Activated T-helper 1 cell treated with anti-CD3 and anti-CD28 coated beads, Interleukin-12 subunit alpha, Interleukin-12 subunit beta, Interleukin-2, Interleukin-4 antibody, amounts not matched to agents 30 ng/mL and 10 ng/mL and 1 ng/mL, durations not matched to agents 14 hours and 24 hours and 36 hours (primary cell): ENCODE results near the gene MYCBPAP. TPM values are rescaled to one million over a fixed set of nuclear protein-coding genes. Genes with fewer than 3 reads are reported as not detected.
A peak's percentile ranks its signal among the peaks of the same experiment; 100 is the strongest.
"Not testable (repeated sequence)": the region's sequence is repeated elsewhere in the genome, so short reads cannot be mapped to it uniquely, and the experiment has no call there.

ENCODE experiments used
- DNase-seq: peaks from one replicate; pipeline ENCODE4 v3.0.0; 2021; ENCODE audit warnings: low spot score
- H3K27ac Mint-ChIP-seq: one replicate; pipeline ENCODE4 v1.8.0; 2021; ENCODE audit warnings: mild to moderate bottlenecking, mixed read lengths
- H3K27me3 Mint-ChIP-seq: one replicate; pipeline ENCODE4 v1.8.0; 2022; ENCODE audit warnings: mild to moderate bottlenecking, moderate library complexity, mixed read lengths; ENCODE audit not compliant: insufficient read depth
- H3K36me3 Mint-ChIP-seq: one replicate; pipeline ENCODE4 v1.8.0; 2021; ENCODE audit warnings: low read depth, mixed read lengths
- H3K4me1 Mint-ChIP-seq: one replicate; pipeline ENCODE4 v1.8.0; 2021; ENCODE audit warnings: low read depth, mixed read lengths
- H3K4me3 Mint-ChIP-seq: one replicate; pipeline ENCODE4 v1.8.0; 2021; ENCODE audit warnings: mild to moderate bottlenecking, moderate library complexity, mixed read lengths
- H3K9me3 Mint-ChIP-seq: one replicate; pipeline ENCODE4 v1.8.0; 2021; ENCODE audit warnings: mixed read lengths
- intact Hi-C: fragments of 100-400 bp; cut with micrococcal nuclease; formaldehyde crosslinking; loops from one replicate; pipeline ENCODE4 v1.15.1; 2024
- total RNA-seq: library from RNA; stranded (reverse); gene quantifications from 2 replicates; pipeline ENCODE4 v1.2.3, GENCODE V29; 2022

Gene MYCBPAP
- total RNA-seq, 1 donor from 2014 or later = 3.8 TPM

DNA sequence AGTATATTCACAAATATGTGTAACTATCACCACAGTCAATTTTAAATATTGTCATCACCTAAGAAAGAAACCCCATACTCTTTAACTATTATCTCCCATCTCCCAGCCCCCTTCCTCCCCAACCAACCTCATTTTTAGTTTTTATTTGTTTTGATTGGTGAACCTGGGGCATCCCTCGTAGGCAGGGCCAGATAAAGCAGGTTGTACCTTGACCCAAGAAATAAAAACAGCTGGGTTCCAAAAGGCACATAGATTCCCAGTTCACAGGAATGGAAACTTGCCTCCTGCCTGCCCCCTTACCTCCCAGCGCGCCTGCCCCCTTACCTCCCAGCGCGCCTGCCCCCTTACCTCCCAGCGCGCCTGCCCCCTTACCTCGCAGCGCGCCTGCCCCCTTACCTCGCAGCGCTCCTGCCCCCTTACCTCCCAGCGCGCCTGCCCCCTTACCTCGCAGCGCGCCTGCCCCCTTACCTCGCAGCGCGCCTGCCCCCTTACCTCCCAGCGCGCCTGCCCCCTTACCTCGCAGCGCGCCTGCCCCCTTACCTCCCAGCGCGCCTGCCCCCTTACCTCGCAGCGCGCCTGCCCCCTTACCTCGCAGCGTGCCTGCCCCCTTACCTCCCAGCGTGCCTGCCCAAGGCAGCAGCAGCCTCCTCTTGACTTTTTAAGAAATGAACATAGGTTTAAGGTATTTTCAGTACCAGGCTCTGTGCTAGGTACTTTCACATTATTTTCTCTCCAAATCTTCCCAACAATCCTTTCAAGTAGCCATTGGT, 32.3 kb upstream of the MYCBPAP start:
- not testable (repeated sequence) for DNase-seq, H3K27ac Mint-ChIP-seq, H3K36me3 Mint-ChIP-seq, H3K4me3 Mint-ChIP-seq, H3K9me3 Mint-ChIP-seq, H3K27me3 Mint-ChIP-seq
- H3K4me1 Mint-ChIP-seq = peaks cover 22% of the 10 kb centered on the region
- intact Hi-C loops = loop anchor here (1.0 kb wide), 1 partner anchor 49 kb away; no protein-coding TSS in a partner anchor

DNA sequence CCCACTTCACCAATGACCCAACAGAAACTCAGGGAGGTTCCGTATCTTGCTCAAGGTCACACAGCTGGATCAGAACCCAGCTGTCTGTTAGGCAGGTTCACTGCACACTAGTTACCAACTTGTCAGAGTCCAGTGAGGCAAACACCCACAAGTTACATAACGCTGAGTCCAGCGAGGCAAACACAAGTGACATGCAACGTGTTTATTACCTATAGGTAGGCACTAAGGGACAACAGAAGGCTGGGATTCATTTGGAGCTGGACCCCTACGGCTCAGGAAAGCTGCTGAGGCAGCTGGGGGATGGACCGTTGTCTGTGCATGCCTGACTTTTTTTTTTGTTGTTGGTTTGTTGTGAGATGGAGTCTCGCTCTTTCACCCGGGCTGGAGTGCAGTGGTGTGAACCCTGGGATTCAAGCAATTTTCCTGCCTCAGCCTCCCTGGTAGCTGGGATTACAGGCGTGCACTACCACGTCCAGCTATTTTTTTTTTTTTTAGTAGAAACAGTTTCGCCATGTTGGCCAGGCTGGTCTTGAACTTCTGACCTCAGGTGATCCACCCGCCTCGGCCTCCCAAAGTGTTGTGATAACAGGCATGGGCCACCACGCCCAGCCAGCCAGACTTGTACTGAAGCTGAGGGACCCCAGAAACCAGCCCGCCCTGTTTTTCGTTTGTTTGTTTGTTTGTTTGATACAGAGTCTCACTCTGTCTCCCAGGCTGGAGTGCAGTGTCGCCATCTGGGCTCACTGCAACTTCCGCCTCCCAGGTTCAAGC, 31.5 kb upstream of the MYCBPAP start:
- Mint-ChIP-seq H3K4me1 (peaks cover 22% of the 10 kb centered on the region), H3K27ac (no peak overlapping the region), H3K9me3 (no peaks in the 10 kb centered on the region), H3K27me3 (peaks cover 6% of the 10 kb centered on the region), H3K4me3 (no peak overlapping the region), H3K36me3 (peaks cover 4% of the 10 kb centered on the region)
- intact Hi-C loops = no loop called here
- DNase-seq = no peak

DNA sequence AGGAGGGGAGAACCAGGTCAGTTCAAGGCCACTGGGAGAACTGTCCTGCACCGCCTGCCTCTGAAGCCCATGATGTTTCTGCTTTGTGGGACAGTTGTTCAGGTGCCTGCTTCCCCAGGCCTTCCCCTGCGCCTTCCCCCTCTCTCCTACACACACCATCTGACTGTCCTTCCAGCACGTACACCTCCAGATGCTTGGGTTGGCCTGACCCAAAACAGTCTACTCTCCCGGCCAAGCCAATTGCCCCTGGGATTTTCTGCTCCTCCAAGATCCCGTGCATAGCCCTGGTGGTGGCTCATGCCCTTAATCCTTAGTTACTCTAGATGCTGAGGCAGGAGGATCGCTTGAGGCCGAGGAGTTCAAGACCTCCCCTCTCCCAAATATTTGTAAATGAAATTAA, 30.3 kb upstream of the MYCBPAP start:
- Mint-ChIP-seq H3K9me3 (no peaks in the 10 kb centered on the region), H3K27ac (peak overlapping the region; percentile 81), H3K4me1 (peaks cover 27% of the 10 kb centered on the region), H3K4me3 (peak overlapping the region; percentile 82), H3K27me3 (peaks cover 6% of the 10 kb centered on the region), H3K36me3 (peaks cover 11% of the 10 kb centered on the region)
- intact Hi-C loops = loop anchor here (1.0 to 2.0 kb wide), 7 partner anchors 31 to 278 kb away; partner anchors contain the start of genes ANKRD40, EME1, LRRC59 and MRPL27
- DNase-seq = no peak

DNA sequence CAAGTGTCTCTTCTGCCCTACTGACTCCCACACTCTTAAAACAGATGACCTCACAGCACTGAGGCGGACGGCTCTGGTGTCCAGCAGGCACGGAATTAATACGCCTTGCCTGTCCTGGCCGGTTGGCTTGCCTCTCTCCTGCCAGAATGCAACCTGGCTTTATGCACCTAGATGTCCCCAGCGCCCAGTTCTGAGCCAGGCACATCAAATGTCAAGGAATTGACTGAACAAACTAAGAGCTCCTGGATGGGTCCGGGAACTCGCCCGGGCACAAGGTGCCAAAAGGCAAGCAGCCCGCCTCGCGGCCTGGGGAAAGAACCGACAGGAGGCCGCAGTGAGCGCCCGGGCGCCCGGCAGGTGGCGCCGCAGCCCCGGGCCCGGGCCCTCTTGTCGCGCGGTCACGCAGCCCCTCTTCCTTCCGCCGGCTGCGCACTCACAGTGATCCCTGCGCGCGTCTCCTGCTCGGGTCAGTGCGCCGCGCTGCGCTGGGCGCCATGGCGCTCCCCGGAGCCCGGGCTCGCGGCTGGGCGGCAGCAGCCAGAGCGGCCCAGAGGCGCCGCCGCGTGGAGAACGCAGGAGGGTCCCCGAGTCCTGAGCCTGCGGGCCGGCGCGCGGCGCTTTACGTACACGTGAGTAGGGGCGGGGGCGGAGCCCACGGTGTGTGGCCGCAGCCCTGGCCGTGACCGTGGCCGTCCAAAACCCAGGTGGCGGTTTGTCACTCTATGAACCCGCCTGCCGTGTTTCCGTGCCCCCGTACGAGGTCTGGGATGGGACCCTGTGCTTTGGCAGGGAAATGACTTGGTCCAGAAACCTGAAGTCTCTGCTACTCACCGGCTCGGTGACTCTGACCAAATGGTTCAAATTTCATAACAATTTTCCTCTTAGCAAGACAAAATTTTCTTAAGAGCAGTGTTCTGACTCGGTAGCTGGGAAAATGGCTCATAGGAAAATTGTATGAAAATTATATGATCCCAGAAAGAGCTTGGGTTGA, 29.6 kb upstream of the MYCBPAP start, which contains the start of gene RSAD1:
Gene RSAD1 (plus strand): TSS at position 470 of the 991 bp plus-strand sequence. CDS start 25 bp downstream, at position 495.
- intact Hi-C loops = loop anchor here (1.0 to 2.0 kb wide), 8 partner anchors 30 to 278 kb away; partner anchors contain the start of genes ANKRD40, EME1, LRRC59 and MRPL27
- H3K4me3 Mint-ChIP-seq = peak within 1 kb of the TSS; percentile 91
- H3K4me1 Mint-ChIP-seq = peaks cover 27% of the 10 kb centered on the region
- peak within 1 kb of the TSS; percentile 81 for H3K27ac Mint-ChIP-seq
- H3K9me3 Mint-ChIP-seq = no peaks in the 10 kb centered on the region
- peaks cover 12% of the 10 kb centered on the region for H3K36me3 Mint-ChIP-seq
- peak; percentile 79 for DNase-seq
- H3K27me3 Mint-ChIP-seq = peaks cover 6% of the 10 kb centered on the region

DNA sequence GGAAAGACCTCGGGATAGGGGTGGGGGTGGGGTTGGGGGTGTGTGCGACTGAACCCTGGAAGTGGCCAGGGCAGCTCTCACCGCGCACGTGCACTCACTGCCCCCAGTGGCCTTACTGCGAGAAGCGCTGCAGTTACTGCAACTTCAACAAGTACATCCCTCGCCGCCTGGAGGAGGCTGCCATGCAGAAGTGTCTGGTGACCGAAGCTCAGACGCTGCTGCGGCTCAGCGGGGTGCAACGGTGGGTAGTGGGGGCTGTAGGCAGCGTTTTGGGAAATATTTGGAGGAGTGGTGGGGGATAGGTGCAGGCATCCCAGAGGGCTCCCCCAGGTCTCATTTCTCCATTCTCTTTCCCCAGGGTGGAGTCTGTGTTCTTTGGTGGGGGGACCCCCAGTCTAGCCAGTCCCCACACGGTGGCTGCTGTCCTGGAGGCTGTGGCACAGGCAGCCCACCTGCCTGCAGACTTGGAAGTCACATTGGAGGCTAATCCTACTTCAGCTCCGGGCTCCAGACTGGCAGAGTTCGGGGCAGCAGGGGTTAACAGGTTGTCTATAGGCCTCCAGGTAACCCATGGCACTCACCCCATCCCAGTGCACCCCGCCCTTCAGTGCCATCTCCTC, 28.6 kb upstream of the MYCBPAP start:
- peaks cover 27% of the 10 kb centered on the region for H3K4me1 Mint-ChIP-seq
- DNase-seq = peak; percentile 35
- H3K27me3 Mint-ChIP-seq = peaks cover 6% of the 10 kb centered on the region
- H3K36me3 Mint-ChIP-seq = peaks cover 16% of the 10 kb centered on the region
- intact Hi-C loops = loop anchor here (1.0 to 5.0 kb wide), 5 partner anchors 29 to 227 kb away; partner anchors contain the start of genes ANKRD40 and MYCBPAP
- peak overlapping the region; percentile 37 for H3K27ac Mint-ChIP-seq
- no peaks in the 10 kb centered on the region for H3K9me3 Mint-ChIP-seq
- peak overlapping the region; percentile 91 for H3K4me3 Mint-ChIP-seq

DNA sequence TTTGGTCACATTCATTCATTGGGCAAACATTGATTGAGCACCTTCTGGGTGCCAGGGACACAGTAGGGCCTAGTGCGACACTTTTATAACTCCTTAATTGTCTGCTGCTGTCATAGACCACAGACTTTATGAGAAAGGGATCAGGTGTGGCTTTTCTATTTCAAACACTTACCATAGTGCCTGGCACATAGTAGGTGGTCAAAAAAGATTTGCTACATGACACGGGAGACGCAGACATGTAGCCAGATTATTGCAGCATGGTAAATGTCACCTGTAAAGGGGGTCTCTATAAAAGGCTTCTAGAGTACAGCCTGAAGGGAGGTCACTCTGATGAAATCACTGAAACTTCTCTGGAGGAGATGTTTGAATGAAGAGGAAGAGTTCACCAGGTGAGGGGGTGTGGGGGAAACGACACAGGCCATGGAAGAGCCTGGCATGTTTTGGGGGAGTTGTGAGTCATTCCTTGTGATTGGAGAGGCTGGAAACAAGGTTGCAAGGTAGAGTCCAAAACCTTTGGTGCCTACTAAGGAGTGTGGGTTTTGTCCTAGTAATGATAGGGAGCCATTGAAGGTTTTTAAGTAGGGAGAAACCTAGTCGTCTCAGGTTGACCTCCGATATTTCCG, 28.0 kb upstream of the MYCBPAP start:
- peaks cover 6% of the 10 kb centered on the region for H3K27me3 Mint-ChIP-seq
- DNase-seq = no peak
- intact Hi-C loops = loop anchor here (5.0 kb wide), 1 partner anchor 217 kb away; no protein-coding TSS in a partner anchor
- peaks cover 19% of the 10 kb centered on the region for H3K36me3 Mint-ChIP-seq
- peaks cover 27% of the 10 kb centered on the region for H3K4me1 Mint-ChIP-seq
- peak overlapping the region; percentile 91 for H3K4me3 Mint-ChIP-seq
- no peaks in the 10 kb centered on the region for H3K9me3 Mint-ChIP-seq
- H3K27ac Mint-ChIP-seq = no peak overlapping the region

DNA sequence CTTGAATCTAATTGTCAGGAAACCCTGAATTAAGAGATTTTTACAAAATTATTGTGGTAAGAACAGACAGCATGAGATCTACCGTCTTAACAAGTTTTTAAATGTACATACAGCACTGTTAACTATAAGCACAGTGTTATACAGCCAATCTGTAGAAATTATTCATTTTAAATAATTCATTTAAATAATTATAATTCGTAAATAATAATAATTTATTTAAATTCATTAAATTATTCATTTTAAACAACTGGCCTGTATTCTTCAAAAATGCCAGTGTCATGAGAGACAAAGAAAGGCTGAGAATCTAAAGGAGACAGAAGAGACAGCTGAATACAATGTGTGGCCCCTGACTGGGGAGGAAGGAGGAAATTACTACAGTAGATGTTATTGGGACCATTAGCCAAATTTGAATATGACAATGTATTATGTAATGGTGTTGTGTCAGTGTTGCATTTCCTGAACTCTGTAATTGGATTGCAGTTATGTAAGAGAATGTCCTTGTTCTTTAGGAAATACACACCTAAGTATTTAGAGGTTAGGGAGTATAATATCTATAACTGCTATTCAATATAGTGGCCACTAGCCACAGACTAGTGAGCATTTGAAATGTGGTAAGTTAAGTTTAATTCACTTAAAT, 27.3 kb upstream of the MYCBPAP start:
- DNase-seq = no peak
- peaks cover 4% of the 10 kb centered on the region for H3K27me3 Mint-ChIP-seq
- H3K4me1 Mint-ChIP-seq = peaks cover 27% of the 10 kb centered on the region
- peak overlapping the region; percentile 37 for H3K4me3 Mint-ChIP-seq
- H3K36me3 Mint-ChIP-seq = peaks cover 26% of the 10 kb centered on the region
- no peaks in the 10 kb centered on the region for H3K9me3 Mint-ChIP-seq
- intact Hi-C loops = loop anchor here (5.0 kb wide), 1 partner anchor 216 kb away; no protein-coding TSS in a partner anchor
- no peak overlapping the region for H3K27ac Mint-ChIP-seq

DNA sequence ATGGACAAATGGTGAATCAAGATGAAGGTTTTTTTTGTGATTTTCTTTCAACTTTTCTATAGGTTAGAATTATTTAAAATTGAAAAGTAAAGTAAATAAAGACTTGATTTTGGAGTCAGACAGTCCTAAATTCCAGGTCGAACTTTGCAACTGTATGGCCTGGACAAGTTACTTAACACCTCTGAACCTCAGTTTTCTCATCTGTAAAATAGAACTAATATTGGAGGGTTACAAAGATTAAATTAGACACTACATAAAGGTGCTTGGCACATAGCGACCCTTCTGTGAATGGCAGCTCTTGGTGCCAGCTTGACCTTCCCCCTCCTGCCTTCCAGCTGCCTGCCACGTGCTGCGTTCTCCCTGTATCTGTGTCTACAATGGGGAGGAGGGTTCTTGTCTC, 26.6 kb upstream of the MYCBPAP start:
- H3K9me3 Mint-ChIP-seq = no peaks in the 10 kb centered on the region
- H3K4me1 Mint-ChIP-seq = peaks cover 27% of the 10 kb centered on the region
- intact Hi-C loops = loop anchor here (1.0 to 5.0 kb wide), 5 partner anchors 20 to 216 kb away; partner anchors contain the start of gene CACNA1G
- no peak for DNase-seq
- H3K27me3 Mint-ChIP-seq = no peaks in the 10 kb centered on the region
- peaks cover 26% of the 10 kb centered on the region for H3K36me3 Mint-ChIP-seq
- H3K4me3 Mint-ChIP-seq = no peak overlapping the region
- H3K27ac Mint-ChIP-seq = no peak overlapping the region

DNA sequence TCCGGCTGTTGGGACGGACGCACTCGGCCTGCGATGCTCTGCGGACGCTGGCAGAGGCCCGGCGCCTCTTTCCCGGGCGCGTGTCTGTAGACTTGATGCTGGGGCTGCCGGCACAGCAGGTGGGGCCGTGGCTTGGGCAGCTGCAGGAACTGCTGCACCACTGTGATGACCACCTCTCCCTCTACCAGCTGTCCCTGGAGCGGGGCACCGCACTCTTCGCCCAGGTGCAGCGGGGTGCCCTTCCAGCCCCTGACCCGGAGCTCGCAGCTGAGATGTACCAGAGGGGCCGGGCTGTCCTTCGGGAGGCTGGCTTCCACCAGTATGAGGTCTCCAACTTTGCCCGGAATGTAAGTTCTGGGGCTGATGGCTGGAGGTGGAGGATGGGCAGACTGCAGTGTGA, 26.1 kb upstream of the MYCBPAP start:
- no peak overlapping the region for H3K27ac Mint-ChIP-seq
- DNase-seq = no peak
- no peaks in the 10 kb centered on the region for H3K27me3 Mint-ChIP-seq
- no peaks in the 10 kb centered on the region for H3K9me3 Mint-ChIP-seq
- no peak overlapping the region for H3K4me3 Mint-ChIP-seq
- intact Hi-C loops = loop anchor here (1.0 to 5.0 kb wide), 5 partner anchors 19 to 215 kb away; partner anchors contain the start of gene CACNA1G
- peaks cover 26% of the 10 kb centered on the region for H3K36me3 Mint-ChIP-seq
- H3K4me1 Mint-ChIP-seq = peaks cover 27% of the 10 kb centered on the region

DNA sequence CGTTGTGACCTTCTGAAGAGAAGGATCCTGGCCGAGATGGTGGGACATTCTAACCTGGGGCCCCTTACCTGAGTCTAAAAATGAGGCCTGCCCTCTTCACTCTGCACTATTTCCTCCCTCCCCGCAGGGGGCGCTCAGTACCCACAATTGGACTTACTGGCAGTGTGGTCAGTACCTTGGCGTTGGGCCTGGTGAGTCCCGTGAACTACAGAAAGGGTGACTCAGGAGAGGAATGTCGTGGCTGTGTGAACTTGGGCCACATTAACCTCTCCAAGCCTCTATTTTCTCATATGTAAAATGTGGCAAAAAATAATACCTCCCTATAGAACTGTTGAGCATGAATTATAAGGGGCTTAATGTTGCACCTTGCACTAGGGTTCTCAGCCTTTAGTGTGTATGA, 25.7 kb upstream of the MYCBPAP start:
- Mint-ChIP-seq H3K9me3 (no peaks in the 10 kb centered on the region), H3K4me3 (no peak overlapping the region), H3K36me3 (peaks cover 27% of the 10 kb centered on the region), H3K27me3 (no peaks in the 10 kb centered on the region), H3K27ac (no peak overlapping the region), H3K4me1 (peaks cover 27% of the 10 kb centered on the region)
- DNase-seq = peak; percentile 67
- intact Hi-C loops = loop anchor here (1.0 to 5.0 kb wide), 5 partner anchors 19 to 215 kb away; partner anchors contain the start of gene CACNA1G

DNA sequence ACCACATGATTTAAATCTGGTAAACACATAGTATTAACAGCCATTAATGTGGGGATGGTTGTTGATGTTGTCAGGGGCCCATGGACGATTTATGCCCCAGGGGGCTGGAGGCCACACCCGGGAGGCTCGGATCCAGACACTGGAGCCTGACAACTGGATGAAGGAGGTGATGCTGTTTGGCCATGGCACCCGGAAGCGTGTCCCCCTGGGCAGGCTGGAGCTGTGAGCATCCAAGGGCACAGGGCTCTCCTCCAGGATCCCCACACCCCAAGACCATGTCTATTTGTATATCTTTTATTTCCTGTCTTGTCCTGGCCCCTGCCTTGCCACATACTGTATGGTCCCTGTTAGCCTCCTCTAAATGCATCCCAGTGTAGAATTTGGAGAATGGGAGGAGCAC, 25.0 kb upstream of the MYCBPAP start:
- no peaks in the 10 kb centered on the region for H3K9me3 Mint-ChIP-seq

More for the DNA sequence above, 25.0 kb upstream of the MYCBPAP start:
- Mint-ChIP-seq H3K4me1 (peaks cover 23% of the 10 kb centered on the region), H3K27ac (no peak overlapping the region), H3K36me3 (peaks cover 27% of the 10 kb centered on the region), H3K27me3 (no peaks in the 10 kb centered on the region), H3K4me3 (no peak overlapping the region)
- DNase-seq = no peak
- intact Hi-C loops = loop anchor here (5.0 kb wide), 1 partner anchor 214 kb away; no protein-coding TSS in a partner anchor
